SH-SY5Y (cell line): Measurements from ENCODE around the gene FAM209A.

Experiments
- GATA2 ChIP-seq: IDR thresholded peaks from 2 replicates; pipeline ENCODE4 v1.6.1; 2011; ENCODE audit warnings: mild to moderate bottlenecking, low read depth, low read length
- GATA3 ChIP-seq: IDR thresholded peaks from 2 replicates; pipeline ENCODE4 v1.6.1; 2011; ENCODE audit warnings: low read depth, mild to moderate bottlenecking, low read length, moderate library complexity

DNA sequence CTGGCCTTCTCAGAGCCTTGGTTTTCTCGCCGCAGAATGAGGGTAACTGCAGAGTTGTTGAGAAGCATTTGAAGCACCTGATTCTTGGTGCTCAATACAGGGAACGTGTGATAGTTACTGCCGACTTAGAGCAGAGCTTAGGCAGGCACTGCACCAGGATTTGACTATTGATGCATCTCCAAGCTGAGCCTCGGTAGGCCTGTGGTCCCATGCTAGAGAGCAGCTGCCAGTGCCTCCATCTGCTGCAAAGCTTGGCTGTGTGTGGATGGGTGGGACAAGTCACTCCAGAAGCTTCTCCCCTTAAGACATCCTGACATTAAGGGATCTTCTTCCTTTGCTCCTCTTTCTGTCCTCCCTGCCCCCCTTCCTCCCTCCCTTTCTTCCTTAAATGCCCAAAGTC, 49.4 kb downstream of the FAM209A start:
- TF ChIP-seq GATA2 (no peak), GATA3 (no peak)
